Measurements from ENCODE around the gene OSBPL6.

DNA sequence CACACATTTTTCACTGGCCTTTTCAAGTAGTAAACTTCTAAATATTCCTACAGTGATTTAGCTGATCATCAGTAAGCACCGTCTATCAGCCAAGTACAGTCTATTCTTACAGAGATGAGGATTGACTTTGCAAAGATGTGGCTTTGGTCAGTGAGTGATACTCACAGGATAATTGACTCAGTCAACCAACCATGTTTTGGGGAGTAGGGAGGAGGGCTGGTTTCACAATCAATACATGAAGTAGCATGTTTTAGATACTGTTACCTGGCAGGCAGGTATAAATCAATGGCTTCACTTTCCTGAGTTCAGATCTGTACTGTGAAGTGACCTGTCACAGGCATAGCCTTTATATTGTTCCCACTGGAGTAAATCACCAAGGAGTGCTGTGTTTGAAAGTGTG is 27.2 kb downstream of the OSBPL6 start:
- TF ChIP-seq, protein P1, sequence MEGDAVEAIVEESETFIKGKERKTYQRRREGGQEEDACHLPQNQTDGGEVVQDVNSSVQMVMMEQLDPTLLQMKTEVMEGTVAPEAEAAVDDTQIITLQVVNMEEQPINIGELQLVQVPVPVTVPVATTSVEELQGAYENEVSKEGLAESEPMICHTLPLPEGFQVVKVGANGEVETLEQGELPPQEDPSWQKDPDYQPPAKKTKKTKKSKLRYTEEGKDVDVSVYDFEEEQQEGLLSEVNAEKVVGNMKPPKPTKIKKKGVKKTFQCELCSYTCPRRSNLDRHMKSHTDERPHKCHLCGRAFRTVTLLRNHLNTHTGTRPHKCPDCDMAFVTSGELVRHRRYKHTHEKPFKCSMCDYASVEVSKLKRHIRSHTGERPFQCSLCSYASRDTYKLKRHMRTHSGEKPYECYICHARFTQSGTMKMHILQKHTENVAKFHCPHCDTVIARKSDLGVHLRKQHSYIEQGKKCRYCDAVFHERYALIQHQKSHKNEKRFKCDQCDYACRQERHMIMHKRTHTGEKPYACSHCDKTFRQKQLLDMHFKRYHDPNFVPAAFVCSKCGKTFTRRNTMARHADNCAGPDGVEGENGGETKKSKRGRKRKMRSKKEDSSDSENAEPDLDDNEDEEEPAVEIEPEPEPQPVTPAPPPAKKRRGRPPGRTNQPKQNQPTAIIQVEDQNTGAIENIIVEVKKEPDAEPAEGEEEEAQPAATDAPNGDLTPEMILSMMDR (IDR thresholded peaks at IDR 0.05): no peak
- no peak for TF ChIP-seq EZH2 (IDR thresholded peaks at IDR 0.05)

Measured in neural progenitor cell (in vitro differentiated cells).